ENCODE measurements around the gene APOL1.
"Not testable (repeated sequence)": the region's sequence is repeated elsewhere in the genome, so short reads cannot be mapped to it uniquely, and the experiment has no call there.

APOL1 gene

GRCh38 chr22:36285017-36285416 is 32.1 kb downstream of the APOL1 start:
- intact Hi-C loops (cut with DNase I), result loop anchor here (10.0 kb wide), 1 partner anchor 50 kb away; the partner anchor contains the start of gene APOL2
- no peak for DNase-seq

DNA sequence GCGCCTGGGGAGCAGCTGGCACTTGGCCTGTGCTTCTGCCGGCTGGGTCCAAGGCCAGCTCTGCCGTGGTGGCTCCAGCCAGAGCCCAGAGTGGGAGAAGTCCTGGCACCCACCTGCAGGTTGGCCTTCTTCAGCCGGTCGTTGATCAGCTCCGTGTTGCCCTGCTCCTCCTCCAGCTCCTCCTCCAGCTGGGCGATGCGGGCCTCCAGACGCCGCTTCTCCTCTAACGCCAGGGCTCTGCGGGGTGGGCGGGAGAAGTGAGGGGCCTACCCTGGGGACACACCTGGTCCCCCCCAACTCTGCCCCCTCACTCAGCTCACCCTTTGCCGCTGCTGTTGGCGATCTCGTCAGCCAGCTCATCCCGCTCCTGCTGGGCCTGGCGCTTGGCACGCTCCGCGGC is 32.6 kb downstream of the APOL1 start:
- intact Hi-C loops (cut with DNase I), result loop anchor here (10.0 kb wide), 1 partner anchor 51 kb away; the partner anchor contains the start of gene APOL2
- no peak for DNase-seq

- DNase-seq, result peak; percentile 49 to 89 (median 78)
Measured at GRCh38 chr22:36286096-36286957, 33.4 kb downstream of the APOL1 start.

DNA sequence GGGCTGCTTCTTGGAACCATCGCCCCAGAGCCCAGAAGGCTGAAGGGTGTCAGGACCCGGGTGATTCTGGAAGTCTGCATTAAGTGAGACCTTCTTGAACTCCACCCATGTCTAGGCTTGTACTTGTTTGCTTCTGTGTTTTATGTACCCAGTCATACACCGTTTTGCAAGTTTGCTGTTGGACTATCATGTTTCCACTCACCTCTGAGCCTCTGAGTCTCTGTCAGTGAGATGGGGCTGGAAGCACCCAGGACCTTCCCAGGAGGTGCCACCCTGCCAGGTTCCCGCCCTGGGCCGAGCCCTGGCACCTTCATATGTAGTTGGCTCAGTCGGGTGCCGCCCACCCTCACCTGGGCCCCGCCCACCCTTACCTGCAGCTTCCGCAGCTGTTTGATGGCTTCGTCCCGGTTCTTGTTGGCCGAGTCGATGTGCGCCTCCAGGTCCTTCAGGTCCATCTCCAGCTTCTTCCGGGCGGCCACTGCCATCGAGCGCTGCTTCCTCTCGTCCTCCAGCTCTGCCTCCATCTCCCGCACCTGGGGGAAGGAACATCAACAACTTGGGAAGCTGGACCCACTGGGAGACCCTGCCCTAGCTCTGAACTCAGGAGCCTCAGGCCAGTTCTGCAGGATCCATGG is 35.1 kb downstream of the APOL1 start:
- no peak for DNase-seq

More at GRCh38 chr22:36286096-36286957, 33.4 kb downstream of the APOL1 start:
- intact Hi-C loops (cut with DNase I), result loop anchor here (10.0 kb wide), 1 partner anchor 52 kb away; the partner anchor contains the start of gene APOL2

DNA sequence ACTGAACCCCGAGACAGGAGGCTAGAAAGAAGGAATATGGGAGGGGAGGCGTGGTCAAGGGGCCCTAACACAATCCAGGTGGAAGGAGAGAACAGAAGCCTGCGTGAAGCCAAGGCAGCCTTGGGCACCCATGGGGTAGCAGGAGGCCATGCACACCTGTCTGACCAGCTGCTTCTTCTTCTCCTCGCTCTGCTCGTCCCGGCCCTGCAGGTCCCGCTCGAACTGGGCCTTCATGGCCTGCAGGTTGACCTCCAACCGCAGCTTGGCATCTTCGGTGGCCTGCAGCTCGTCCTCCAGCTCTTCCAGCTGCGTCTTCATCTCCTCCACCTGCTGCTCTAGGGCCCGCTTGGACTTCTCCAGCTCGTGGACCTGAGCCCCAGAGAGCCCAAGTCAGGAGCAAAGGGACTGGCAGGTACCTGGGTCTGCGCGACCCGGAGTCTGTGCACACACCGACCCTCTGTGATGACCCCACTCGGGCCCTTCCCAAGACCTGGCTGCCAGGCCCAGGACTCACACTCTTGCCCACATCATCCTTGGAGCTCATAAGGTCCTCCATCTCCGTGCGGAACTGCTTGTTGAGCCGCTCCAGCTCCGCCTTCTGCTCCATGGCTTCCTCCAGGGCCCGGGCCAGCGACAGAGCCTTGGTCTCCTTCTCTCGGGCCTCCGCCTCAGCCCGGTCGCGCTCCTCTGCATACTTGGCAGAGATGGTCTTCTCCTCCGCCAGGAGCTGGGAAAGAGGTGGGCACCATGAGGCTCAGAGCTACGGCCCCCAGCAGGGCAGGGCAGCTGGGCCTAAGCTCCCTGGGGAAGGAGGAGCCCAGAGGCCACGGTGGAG is 35.9 kb downstream of the APOL1 start:
- intact Hi-C loops (cut with DNase I), result loop anchor here (10.0 kb wide), 1 partner anchor 54 kb away; the partner anchor contains the start of gene APOL2
- DNase-seq, result no peak

More for the DNA sequence above, 35.1 kb downstream of the APOL1 start:
- intact Hi-C loops (cut with DNase I), result loop anchor here (10.0 kb wide), 1 partner anchor 53 kb away; the partner anchor contains the start of gene APOL2

DNA sequence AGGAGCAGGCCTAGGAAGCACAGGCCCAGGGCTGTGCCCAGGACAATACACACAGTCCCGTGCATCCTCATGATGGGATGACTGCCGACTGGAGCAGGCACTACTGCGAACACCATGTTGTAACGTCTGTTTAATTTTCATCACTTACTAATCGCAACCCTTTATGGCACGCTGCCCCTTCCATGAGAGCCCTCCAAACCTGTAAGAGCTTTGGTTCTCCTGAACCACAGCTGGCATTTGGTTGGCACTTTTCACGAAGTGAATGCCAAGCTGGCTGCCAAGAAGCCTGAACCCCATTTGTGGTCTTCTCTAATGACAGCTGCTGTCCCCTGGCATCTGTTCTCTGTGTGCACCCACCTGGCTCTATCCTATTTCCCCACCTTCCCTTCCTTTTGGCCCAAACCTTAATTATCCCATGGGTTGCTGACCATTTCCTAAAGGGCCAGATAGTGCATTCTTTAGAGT is 36.5 kb downstream of the APOL1 start:
- DNase-seq, result no peak
- intact Hi-C loops (cut with DNase I), result loop anchor here (10.0 kb wide), 1 partner anchor 55 kb away; the partner anchor contains the start of gene APOL2

DNA sequence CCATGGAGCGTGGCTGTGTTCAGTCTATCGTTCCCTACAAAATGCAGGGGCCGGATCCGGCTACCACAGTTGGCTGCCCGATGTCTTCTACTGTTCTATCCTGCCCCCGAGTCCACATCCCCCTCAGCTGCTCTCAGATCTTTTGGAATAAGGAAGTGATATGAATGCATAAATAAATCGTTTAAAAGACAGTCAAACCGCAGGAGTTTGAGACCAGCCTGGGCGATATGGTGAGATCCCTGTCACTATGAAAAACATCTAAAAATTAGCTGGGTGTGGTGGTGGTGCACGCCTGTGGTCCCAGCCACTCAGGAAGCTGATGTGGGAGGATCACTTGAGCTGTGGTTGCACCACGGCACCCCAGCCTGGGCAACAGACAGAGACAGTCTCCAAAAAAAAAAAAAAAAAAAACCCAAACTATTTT is 37.0 kb downstream of the APOL1 start:
- DNase-seq, result not testable (repeated sequence)
- intact Hi-C loops (cut with DNase I), result loop anchor here (10.0 kb wide), 1 partner anchor 55 kb away; the partner anchor contains the start of gene APOL2

- intact Hi-C loops (cut with DNase I); DNase-seq: not testable (repeated sequence)
Measured at GRCh38 chr22:36290391-36291075, 37.6 kb downstream of the APOL1 start.

GRCh38 chr22:36291831-36292740 is 39.2 kb downstream of the APOL1 start:
- no peak for DNase-seq
- intact Hi-C loops (cut with DNase I), result no loop called here

DNA sequence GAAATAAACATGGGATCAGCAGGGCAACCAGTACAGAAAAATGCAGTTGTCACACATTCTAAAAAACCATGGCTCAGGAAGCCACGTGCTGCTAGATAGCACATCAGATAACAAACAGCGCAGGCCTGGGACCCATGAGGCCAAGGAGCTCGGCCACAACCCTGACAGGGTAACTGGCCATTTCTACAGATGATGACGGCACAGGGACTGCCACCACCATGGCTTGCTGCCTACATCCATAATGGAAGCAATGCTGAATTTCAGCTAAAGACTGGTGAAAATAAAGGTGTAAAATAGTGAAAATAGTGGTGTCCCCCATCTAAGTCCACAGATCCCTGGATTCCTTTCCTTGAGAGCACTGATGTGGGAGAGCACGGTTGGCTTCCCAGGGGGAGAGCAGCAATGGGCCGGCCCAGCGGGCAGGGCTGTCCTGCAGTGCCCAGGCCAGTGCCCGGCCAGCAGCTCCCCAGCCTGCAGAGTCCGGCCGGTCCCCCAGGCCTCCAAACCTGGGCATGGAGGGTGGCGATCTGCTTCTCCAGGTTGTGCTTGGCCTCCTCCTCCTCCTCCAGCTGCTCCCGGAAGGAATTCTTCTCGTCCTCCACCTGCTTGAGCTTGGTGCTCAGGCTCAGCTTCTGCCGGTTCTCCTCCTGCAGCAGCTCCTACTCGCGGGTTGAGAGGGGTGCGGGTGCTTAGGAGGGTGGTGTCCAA is 40.0 kb downstream of the APOL1 start:
- intact Hi-C loops (cut with DNase I), result no loop called here
- DNase-seq, result no peak

DNA sequence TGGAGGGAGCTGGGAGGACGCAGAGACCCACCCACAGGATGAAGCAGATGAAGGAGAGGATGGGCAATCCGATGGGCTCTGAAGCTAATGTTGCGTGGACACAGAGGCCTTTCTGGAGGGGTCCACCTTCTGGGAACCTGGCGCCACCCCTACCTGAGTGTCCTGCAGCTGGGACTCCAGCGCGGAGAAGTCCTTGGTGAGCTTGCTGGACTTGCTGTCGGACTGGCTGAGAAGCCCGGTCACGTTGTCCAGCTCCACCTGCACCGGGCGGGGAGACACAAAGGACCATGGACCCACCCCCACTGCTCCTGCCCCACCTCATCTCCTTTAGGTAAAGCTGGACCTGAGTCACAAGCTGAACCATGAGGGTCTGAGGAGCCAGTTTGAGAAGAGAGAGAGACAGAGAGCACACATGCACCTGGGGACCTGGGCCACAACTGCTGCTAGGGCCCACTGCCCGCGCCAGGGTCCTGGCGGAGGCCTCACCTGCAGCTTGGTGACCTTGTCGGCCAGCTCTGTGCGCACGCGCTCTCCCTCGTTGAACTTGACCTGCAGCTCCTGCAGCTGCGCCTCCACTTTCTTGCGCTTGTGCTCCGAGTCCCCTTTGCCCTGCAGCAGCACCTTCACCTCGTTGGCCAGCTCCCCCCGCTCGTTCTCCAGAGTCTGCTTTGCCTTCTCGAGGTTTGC is 40.8 kb downstream of the APOL1 start:
- DNase-seq, result no peak
- intact Hi-C loops (cut with DNase I), result no loop called here

- DNase-seq, result no peak
- intact Hi-C loops (cut with DNase I), result no loop called here
Measured at GRCh38 chr22:36294293-36294620, 41.3 kb downstream of the APOL1 start.

DNA sequence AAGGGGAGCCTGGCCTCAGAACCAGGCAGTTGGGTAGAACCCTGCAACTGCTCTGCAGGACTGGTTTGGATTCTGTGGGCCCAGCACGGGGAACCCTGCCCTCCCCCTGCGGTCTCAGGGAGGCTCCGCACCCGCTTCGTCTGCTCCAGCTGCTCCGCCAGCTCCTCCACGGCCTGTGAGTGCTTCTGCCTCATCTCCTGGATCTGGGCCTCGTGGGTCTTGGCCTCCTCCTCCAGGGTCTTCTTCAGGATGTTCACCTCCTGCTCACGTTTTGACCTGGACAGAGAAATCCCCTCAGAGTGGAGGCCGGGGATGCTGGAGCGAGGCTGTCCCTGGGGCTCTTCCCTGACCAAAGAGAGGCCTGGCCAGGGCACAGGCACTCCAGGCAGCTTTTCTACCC is 41.9 kb downstream of the APOL1 start:
- DNase-seq, result no peak
- intact Hi-C loops (cut with DNase I), result no loop called here

- DNase-seq, result no peak
- intact Hi-C loops (cut with DNase I), result no loop called here
Measured at GRCh38 chr22:36295247-36295646, 42.3 kb downstream of the APOL1 start.

- intact Hi-C loops (cut with DNase I), result no loop called here
- DNase-seq, result no peak
Measured at GRCh38 chr22:36296690-36297089, 43.8 kb downstream of the APOL1 start.

- intact Hi-C loops (cut with DNase I), result no loop called here
Measured at GRCh38 chr22:36297568-36297967, 44.6 kb downstream of the APOL1 start.

More at GRCh38 chr22:36297568-36297967, 44.6 kb downstream of the APOL1 start:
- no peak for DNase-seq

All from head of caudate nucleus (tissue), 42 donors.